ENCODE data around the gene MPDZ. TPM values are rescaled to one million over a fixed set of nuclear protein-coding genes. Genes with fewer than 3 reads are reported as not detected.

The MPDZ gene
- total and polyA plus RNA-seq, 4 donors: 19.3 to 113 (median 62.8) TPM

- intact Hi-C loops (cut with DNase I): no loop called here
These were observed 9.7 kb downstream of the MPDZ start for GRCh38 chr9:13269589-13270452.

GRCh38 chr9:13268469-13268868 lies 11.0 kb downstream of the MPDZ start:
- intact Hi-C loops (cut with DNase I): no loop called here
- peaks cover 7% of the 10 kb centered on the region in 2 donors for H3K4me1 ChIP-seq (ENCODE audit: control insufficient read depth in 1 of 2, insufficient read depth in 2 of 2, low read length in 2 of 2)
- WGBS, 2 donors: 81 to 88% methylated on average over 7 of the region's 7 CpGs
- ATAC-seq (ENCODE audit: low FRiP score) (no peak), DNase-seq (no peak)
- H3K27ac ChIP-seq (ENCODE audit: low read depth in 1 of 2, low read length in 2 of 2): no peak overlapping the region
- H3K36me3 ChIP-seq (ENCODE audit: control insufficient read depth in 1 of 2, insufficient read depth in 2 of 2, low read length in 1 of 2): no peaks in the 10 kb centered on the region
- H3K27me3 ChIP-seq (ENCODE audit: control insufficient read depth in 1 of 2, insufficient read depth in 2 of 2, low read length in 1 of 2): no peaks in the 10 kb centered on the region
- no peaks in the 10 kb centered on the region for H3K9me3 ChIP-seq (ENCODE audit: control insufficient read depth, low read length)
- no peak overlapping the region for H3K4me3 ChIP-seq (ENCODE audit: low read length in 2 of 2)

More at GRCh38 chr9:13269589-13270452, 9.7 kb downstream of the MPDZ start:
- no peaks in the 10 kb centered on the region for H3K27me3 ChIP-seq (ENCODE audit: control insufficient read depth in 1 of 2, insufficient read depth in 2 of 2, low read length in 1 of 2)
- no peak overlapping the region for H3K27ac ChIP-seq (ENCODE audit: low read depth in 1 of 2, low read length in 2 of 2)
- ATAC-seq (ENCODE audit: low FRiP score) (no peak), DNase-seq (no peak)
- H3K4me1 ChIP-seq (ENCODE audit: control insufficient read depth in 1 of 2, insufficient read depth in 2 of 2, low read length in 2 of 2): peaks cover 6 to 7% of the 10 kb centered on the region in 2 donors
- H3K36me3 ChIP-seq (ENCODE audit: control insufficient read depth in 1 of 2, insufficient read depth in 2 of 2, low read length in 1 of 2): no peaks in the 10 kb centered on the region
- no peaks in the 10 kb centered on the region for H3K9me3 ChIP-seq (ENCODE audit: control insufficient read depth, low read length)
- WGBS, 2 donors: 77 to 78% methylated on average over 6 of the region's 6 CpGs
- no peak overlapping the region for H3K4me3 ChIP-seq (ENCODE audit: low read length in 2 of 2)

- ATAC-seq (ENCODE audit: low FRiP score) (no peak), DNase-seq (no peak)
- 15 to 21% methylated on average over 2 of the region's 2 CpGs for WGBS, 2 donors
- Histone ChIP-seq H3K9me3 (ENCODE audit: control insufficient read depth, low read length) (no peaks in the 10 kb centered on the region), H3K4me3 (ENCODE audit: low read length in 2 of 2) (no peak overlapping the region), H3K36me3 (ENCODE audit: control insufficient read depth in 1 of 2, insufficient read depth in 2 of 2, low read length in 1 of 2) (no peaks in the 10 kb centered on the region), H3K27ac (ENCODE audit: low read depth in 1 of 2, low read length in 2 of 2) (no peak overlapping the region), H3K27me3 (ENCODE audit: control insufficient read depth in 1 of 2, insufficient read depth in 2 of 2, low read length in 1 of 2) (no peaks in the 10 kb centered on the region), H3K4me1 (ENCODE audit: control insufficient read depth in 1 of 2, insufficient read depth in 2 of 2, low read length in 2 of 2) (peaks cover 7% of the 10 kb centered on the region in 2 donors)
- intact Hi-C loops (cut with DNase I): no loop called here
These were observed 11.7 kb downstream of the MPDZ start for GRCh38 chr9:13267743-13268142.

GRCh38 chr9:13266167-13266566 lies 13.3 kb downstream of the MPDZ start:
- WGBS, 2 donors: 5 to 10% methylated on average over 2 of the region's 2 CpGs
- Histone ChIP-seq H3K4me3 (ENCODE audit: low read length in 2 of 2) (no peak overlapping the region), H3K27me3 (ENCODE audit: control insufficient read depth in 1 of 2, insufficient read depth in 2 of 2, low read length in 1 of 2) (no peaks in the 10 kb centered on the region), H3K36me3 (ENCODE audit: control insufficient read depth in 1 of 2, insufficient read depth in 2 of 2, low read length in 1 of 2) (no peaks in the 10 kb centered on the region), H3K4me1 (ENCODE audit: control insufficient read depth in 1 of 2, insufficient read depth in 2 of 2, low read length in 2 of 2) (peaks cover 7% of the 10 kb centered on the region in 2 donors), H3K9me3 (ENCODE audit: control insufficient read depth, low read length) (no peaks in the 10 kb centered on the region), H3K27ac (ENCODE audit: low read depth in 1 of 2, low read length in 2 of 2) (no peak overlapping the region)
- ATAC-seq (ENCODE audit: low FRiP score) (no peak), DNase-seq (no peak)
- intact Hi-C loops (cut with DNase I): no loop called here

GRCh38 chr9:13264788-13265187 lies 14.7 kb downstream of the MPDZ start:
- no peaks in the 10 kb centered on the region for H3K36me3 ChIP-seq (ENCODE audit: control insufficient read depth in 1 of 2, insufficient read depth in 2 of 2, low read length in 1 of 2)
- no peak for DNase-seq
- intact Hi-C loops (cut with DNase I): no loop called here
- ATAC-seq (ENCODE audit: low FRiP score): no peak
- no peak overlapping the region for H3K4me3 ChIP-seq (ENCODE audit: low read length in 2 of 2)
- no peaks in the 10 kb centered on the region for H3K27me3 ChIP-seq (ENCODE audit: control insufficient read depth in 1 of 2, insufficient read depth in 2 of 2, low read length in 1 of 2)
- peaks cover 7% of the 10 kb centered on the region in 2 donors for H3K4me1 ChIP-seq (ENCODE audit: control insufficient read depth in 1 of 2, insufficient read depth in 2 of 2, low read length in 2 of 2)
- H3K9me3 ChIP-seq (ENCODE audit: control insufficient read depth, low read length): no peaks in the 10 kb centered on the region
- peak overlapping the region in 1 of 2 donors; percentile 66 for H3K27ac ChIP-seq (ENCODE audit: low read depth in 1 of 2, low read length in 2 of 2)

- WGBS, 2 donors: 40 to 57% methylated on average over 2 of the region's 2 CpGs
- Histone ChIP-seq H3K27ac (ENCODE audit: low read depth in 1 of 2, low read length in 2 of 2) (no peak overlapping the region), H3K4me1 (ENCODE audit: control insufficient read depth in 1 of 2, insufficient read depth in 2 of 2, low read length in 2 of 2) (peaks cover 5 to 7% of the 10 kb centered on the region in 2 donors), H3K9me3 (ENCODE audit: control insufficient read depth, low read length) (no peaks in the 10 kb centered on the region), H3K4me3 (ENCODE audit: low read length in 2 of 2) (no peak overlapping the region), H3K27me3 (ENCODE audit: control insufficient read depth in 1 of 2, insufficient read depth in 2 of 2, low read length in 1 of 2) (no peaks in the 10 kb centered on the region), H3K36me3 (ENCODE audit: control insufficient read depth in 1 of 2, insufficient read depth in 2 of 2, low read length in 1 of 2) (no peaks in the 10 kb centered on the region)
- intact Hi-C loops (cut with DNase I): no loop called here
- no peak for ATAC-seq (ENCODE audit: low FRiP score)
- DNase-seq: no peak
These were observed 16.0 kb downstream of the MPDZ start for GRCh38 chr9:13263511-13263910.

- no peaks in the 10 kb centered on the region for H3K27me3 ChIP-seq (ENCODE audit: control insufficient read depth in 1 of 2, insufficient read depth in 2 of 2, low read length in 1 of 2)
- H3K4me1 ChIP-seq (ENCODE audit: control insufficient read depth in 1 of 2, insufficient read depth in 2 of 2, low read length in 2 of 2): peaks cover 0 to 3% of the 10 kb centered on the region in 2 donors
- H3K4me3 ChIP-seq (ENCODE audit: low read length in 2 of 2): no peak overlapping the region
- intact Hi-C loops (cut with DNase I): no loop called here
- H3K9me3 ChIP-seq (ENCODE audit: control insufficient read depth, low read length): no peaks in the 10 kb centered on the region
- 42 to 44% methylated on average over 4 of the region's 4 CpGs for whole genome bisulfite sequencing, 2 donors
- DNase-seq: no peak
- ATAC-seq (ENCODE audit: low FRiP score): no peak
- no peaks in the 10 kb centered on the region for H3K36me3 ChIP-seq (ENCODE audit: control insufficient read depth in 1 of 2, insufficient read depth in 2 of 2, low read length in 1 of 2)
- H3K27ac ChIP-seq (ENCODE audit: low read depth in 1 of 2, low read length in 2 of 2): no peak overlapping the region
These were observed 26.6 kb downstream of the MPDZ start for GRCh38 chr9:13252852-13253251.

GRCh38 chr9:13244181-13244580 lies 35.3 kb downstream of the MPDZ start:
- H3K9me3 ChIP-seq (ENCODE audit: control insufficient read depth, low read length): no peaks in the 10 kb centered on the region
- peaks cover 0 to 2% of the 10 kb centered on the region in 2 donors for H3K36me3 ChIP-seq (ENCODE audit: control insufficient read depth in 1 of 2, insufficient read depth in 2 of 2, low read length in 1 of 2)
- no peaks in the 10 kb centered on the region for H3K27me3 ChIP-seq (ENCODE audit: control insufficient read depth in 1 of 2, insufficient read depth in 2 of 2, low read length in 1 of 2)
- intact Hi-C loops (cut with DNase I): no loop called here
- 93 to 95% methylated on average over 3 of the region's 3 CpGs for WGBS, 2 donors
- H3K4me1 ChIP-seq (ENCODE audit: control insufficient read depth in 1 of 2, insufficient read depth in 2 of 2, low read length in 2 of 2): no peaks in the 10 kb centered on the region
- H3K4me3 ChIP-seq (ENCODE audit: low read length in 2 of 2): no peak overlapping the region
- no peak overlapping the region for H3K27ac ChIP-seq (ENCODE audit: low read depth in 1 of 2, low read length in 2 of 2)
- ATAC-seq (ENCODE audit: low FRiP score) (no peak), DNase-seq (no peak)

GRCh38 chr9:13241283-13241682 lies 38.2 kb downstream of the MPDZ start:
- ATAC-seq (ENCODE audit: low FRiP score) (no peak), DNase-seq (no peak)
- Histone ChIP-seq H3K36me3 (ENCODE audit: control insufficient read depth in 1 of 2, insufficient read depth in 2 of 2, low read length in 1 of 2) (peaks cover 0 to 4% of the 10 kb centered on the region in 2 donors), H3K27ac (ENCODE audit: low read depth in 1 of 2, low read length in 2 of 2) (no peak overlapping the region), H3K27me3 (ENCODE audit: control insufficient read depth in 1 of 2, insufficient read depth in 2 of 2, low read length in 1 of 2) (no peaks in the 10 kb centered on the region), H3K9me3 (ENCODE audit: control insufficient read depth, low read length) (no peaks in the 10 kb centered on the region), H3K4me1 (ENCODE audit: control insufficient read depth in 1 of 2, insufficient read depth in 2 of 2, low read length in 2 of 2) (no peaks in the 10 kb centered on the region), H3K4me3 (ENCODE audit: low read length in 2 of 2) (no peak overlapping the region)
- 94 to 95% methylated on average over 2 of the region's 2 CpGs for WGBS, 2 donors
- intact Hi-C loops (cut with DNase I): no loop called here

Data from aorta (tissue), 5 donors.